OCI-LY7 (cell line): ENCODE data around the gene SRCIN1. TPM values are rescaled to one million over a fixed set of nuclear protein-coding genes. Genes with fewer than 3 reads are reported as not detected.
A peak's percentile ranks its signal among the peaks of the same experiment; 100 is the strongest.

ENCODE experiments used
- BruUV-seq: library from RNA; stranded (reverse); fragments of 400-500 nt; replicated peaks from 2 replicates; lab custom pipeline; 2021; lab: Mats Ljungman, UMichigan
- CTCF ChIA-PET: fragments of 300-600 bp; sonication (Branson Sonifier 250); formaldehyde crosslinking; loops from one replicate; lab custom pipeline; 2022; ENCODE audit warnings: antibody characterized with exemption; ENCODE audit not compliant: unreplicated experiment; lab: Charles Lee
- POLR2A ChIA-PET: fragments of 300-600 bp; sonication (Branson Sonifier 250); formaldehyde crosslinking; loops from one replicate; lab custom pipeline; 2022; ENCODE audit warnings: antibody characterized with exemption; lab: Charles Lee
- DNase-seq: peaks from one replicate; pipeline ENCODE4 v3.0.0-alpha.2; 2015; ENCODE audit warnings: low spot score
- H2AFZ ChIP-seq: fragments of 200-600 bp; sonication (generic), shearing (Covaris generic); 2 replicates; pipeline ENCODE4 v1.6.1; 2014; ENCODE audit warnings: mild to moderate bottlenecking, antibody characterized with exemption, low read length, moderate library complexity
- H3K27ac ChIP-seq: fragments of 200-600 bp; sonication (generic); 2 replicates; pipeline ENCODE4 v1.5.1; 2014; ENCODE audit warnings: mixed run types, low read depth, mild to moderate bottlenecking, moderate library complexity, low read length, inconsistent platforms; ENCODE audit not compliant: poor library complexity, severe bottlenecking
- H3K36me3 ChIP-seq: fragments of 200-600 bp; sonication (generic); 2 replicates; pipeline ENCODE4 v1.6.1; 2014; ENCODE audit warnings: mild to moderate bottlenecking, antibody characterized with exemption, low read length, moderate library complexity, mixed read lengths; ENCODE audit not compliant: insufficient read depth
- H3K4me1 ChIP-seq: fragments of 200-600 bp; sonication (generic); 2 replicates; pipeline ENCODE4 v1.5.1; 2014; ENCODE audit warnings: mild to moderate bottlenecking, low read length; ENCODE audit not compliant: insufficient read depth, poor library complexity, severe bottlenecking
- H3K4me2 ChIP-seq: fragments of 200-600 bp; sonication (generic); 2 replicates; pipeline ENCODE4 v1.6.1; 2014; ENCODE audit warnings: mild to moderate bottlenecking, low read length
- H3K4me3 ChIP-seq: fragments of 200-600 bp; sonication (generic); 2 replicates; pipeline ENCODE4 v1.5.1; 2014; ENCODE audit warnings: mild to moderate bottlenecking, low read depth, low read length; ENCODE audit not compliant: poor library complexity, severe bottlenecking
- H3K79me2 ChIP-seq: fragments of 200-600 bp; sonication (generic); 2 replicates; pipeline ENCODE4 v1.6.1; 2016; ENCODE audit warnings: low read depth, mild to moderate bottlenecking, low read length, moderate library complexity, mixed read lengths; ENCODE audit not compliant: insufficient read depth
- H3K9me2 ChIP-seq: fragments of 200-600 bp; sonication (generic); 2 replicates; pipeline ENCODE4 v1.6.1; 2016; ENCODE audit warnings: mild to moderate bottlenecking, low read length, mixed read lengths; ENCODE audit not compliant: insufficient read depth
- H3K9me3 ChIP-seq: fragments of 200-600 bp; sonication (generic); 2 replicates; pipeline ENCODE4 v1.6.1; 2014; ENCODE audit warnings: mild to moderate bottlenecking, mixed run types, low read length, mixed read lengths
- H4K20me1 ChIP-seq: fragments of 200-600 bp; sonication (generic); 2 replicates; pipeline ENCODE4 v1.6.1; 2014; ENCODE audit warnings: mild to moderate bottlenecking, antibody characterized with exemption, low read length, moderate library complexity, mixed read lengths; ENCODE audit not compliant: insufficient read depth
- CTCF ChIP-seq: fragments of 200-600 bp; sonication (generic); conservative IDR thresholded peaks from 2 replicates; pipeline ENCODE4 v1.5.1; 2014; ENCODE audit warnings: mild to moderate bottlenecking, antibody characterized with exemption, low read length, moderate library complexity, mixed read lengths
- EZH2phosphoT487 ChIP-seq: fragments of 200-600 bp; sonication (generic); IDR thresholded peaks from 2 replicates; pipeline ENCODE4 v1.6.1; 2018; ENCODE audit warnings: low read depth, borderline replicate concordance, mild to moderate bottlenecking, mixed run types, antibody characterized with exemption, low read length, moderate library complexity, mixed read lengths
- intact Hi-C: fragments of 100-400 bp; cut with micrococcal nuclease; formaldehyde crosslinking; loops from one replicate; pipeline ENCODE4 v1.10.0; 2022; ENCODE audit not compliant: unreplicated experiment
- total RNA-seq, 2 experiments: library from RNA; depleted of rRNA in 1 of 2; stranded (reverse); fragments of >200 nt in 1 of 2; shearing (Covaris generic) in 1 of 2; gene quantifications; 2 replicates each; pipeline ENCODE4 v1.2.3, GENCODE V29; 2014 to 2022

Gene SRCIN1
- total RNA-seq, 2 experiments from 2014 or later = 1.5 to 4.6 TPM

- Histone ChIP-seq H2AFZ (no peak overlapping the region), H4K20me1 (no peaks in the 10 kb centered on the region), H3K27ac (no peak overlapping the region), H3K4me1 (no peaks in the 10 kb centered on the region), H3K9me3 (no peaks in the 10 kb centered on the region), H3K4me2 (peak overlapping the region; percentile 83), H3K9me2 (no peaks in the 10 kb centered on the region), H3K36me3 (no peaks in the 10 kb centered on the region), H3K79me2 (no peaks in the 10 kb centered on the region), H3K4me3 (peak overlapping the region; percentile 72)
- intact Hi-C loops = loop anchor here (5.0 kb wide), 1 partner anchor 58 kb away; no protein-coding TSS in a partner anchor
- POLR2A ChIA-PET = interaction anchor here (0.6 kb wide), 1 partner anchor 892 kb away, joined by 4 read pairs; no protein-coding TSS in a partner anchor
- BruUV-seq = no TSS peak
- TF ChIP-seq EZH2phosphoT487 (no peak), CTCF (peak; percentile 61)
- CTCF ChIA-PET = no interaction called here
- peak; percentile 28 for DNase-seq
Measured at GRCh38 chr17:38604479-38605403, 1.0 kb downstream of the SRCIN1 start.

GRCh38 chr17:38603786-38604478 lies 1.8 kb downstream of the SRCIN1 start:
- intact Hi-C loops = no loop called here
- Histone ChIP-seq H3K4me1 (no peaks in the 10 kb centered on the region), H3K27ac (no peak overlapping the region), H3K79me2 (no peaks in the 10 kb centered on the region), H3K9me2 (no peaks in the 10 kb centered on the region), H4K20me1 (no peaks in the 10 kb centered on the region), H3K4me3 (no peak overlapping the region), H2AFZ (no peak overlapping the region), H3K9me3 (no peaks in the 10 kb centered on the region), H3K4me2 (no peak overlapping the region), H3K36me3 (no peaks in the 10 kb centered on the region)
- no TSS peak for BruUV-seq
- TF ChIP-seq EZH2phosphoT487 = no peak
- no peak for TF ChIP-seq CTCF
- DNase-seq = no peak
- CTCF ChIA-PET = no interaction called here
- POLR2A ChIA-PET = no interaction called here
